ENCODE data around the gene GLYATL3. TPM values are rescaled to one million over a fixed set of nuclear protein-coding genes. Genes with fewer than 3 reads are reported as not detected.

Gene GLYATL3
- total RNA-seq, 1 donor from 2014 or later = not detected

- no peak for DNase-seq (ENCODE audit: low read depth, low spot score)
These were observed 46.6 kb downstream of the GLYATL3 start for GRCh38 chr6:49546331-49546730.

GRCh38 chr6:49548613-49549304 lies 49.0 kb downstream of the GLYATL3 start:
- no peak for DNase-seq (ENCODE audit: low read depth, low spot score)

- DNase-seq (ENCODE audit: low read depth, low spot score) = no peak
These were observed 50.2 kb downstream of the GLYATL3 start for GRCh38 chr6:49549691-49550491.

- no peak for DNase-seq (ENCODE audit: low read depth, low spot score)
These were observed 50.9 kb downstream of the GLYATL3 start, which contains the start of gene C6orf141 for GRCh38 chr6:49550492-49551077. C6orf141 (plus strand) TSS chr6:49550668; CDS start chr6:49550793, 125 bp downstream.

- no peak for DNase-seq (ENCODE audit: low read depth, low spot score)
These were observed 51.5 kb downstream of the GLYATL3 start for GRCh38 chr6:49551078-49551865.

- no peak for DNase-seq (ENCODE audit: low read depth, low spot score)
These were observed 52.1 kb downstream of the GLYATL3 start for GRCh38 chr6:49551866-49552129.

GRCh38 chr6:49552596-49552995 lies 52.9 kb downstream of the GLYATL3 start:
- DNase-seq (ENCODE audit: low read depth, low spot score) = no peak

GRCh38 chr6:49553384-49553783 lies 53.7 kb downstream of the GLYATL3 start:
- no peak for DNase-seq (ENCODE audit: low read depth, low spot score)

GRCh38 chr6:49555951-49556350 lies 56.2 kb downstream of the GLYATL3 start:
- no peak for DNase-seq (ENCODE audit: low read depth, low spot score)

GRCh38 chr6:49556429-49556837 lies 56.7 kb downstream of the GLYATL3 start:
- peak; percentile 86 for DNase-seq (ENCODE audit: low read depth, low spot score)

- DNase-seq (ENCODE audit: low read depth, low spot score) = no peak
These were observed 57.5 kb downstream of the GLYATL3 start for GRCh38 chr6:49557177-49557576.

- no peak for DNase-seq (ENCODE audit: low read depth, low spot score)
These were observed 58.5 kb downstream of the GLYATL3 start for GRCh38 chr6:49558238-49558637.

- no peak for DNase-seq (ENCODE audit: low read depth, low spot score)
These were observed 63.5 kb downstream of the GLYATL3 start for GRCh38 chr6:49563006-49563886.

- DNase-seq (ENCODE audit: low read depth, low spot score) = no peak
These were observed 64.8 kb downstream of the GLYATL3 start for GRCh38 chr6:49564552-49564951.

- DNase-seq (ENCODE audit: low read depth, low spot score) = no peak
These were observed 65.5 kb downstream of the GLYATL3 start for GRCh38 chr6:49565261-49565660.

GRCh38 chr6:49565855-49566254 lies 66.1 kb downstream of the GLYATL3 start:
- peak; percentile 95 for DNase-seq (ENCODE audit: low read depth, low spot score)

GRCh38 chr6:49570474-49571079 lies 70.9 kb downstream of the GLYATL3 start:
- DNase-seq (ENCODE audit: low read depth, low spot score) = peak; percentile 47

GRCh38 chr6:49576618-49577017 lies 76.9 kb downstream of the GLYATL3 start:
- DNase-seq (ENCODE audit: low read depth, low spot score) = no peak

All from pulmonary artery endothelial cell (primary cell).